Stimulated activated naive CD8-positive, alpha-beta T cell treated with anti-CD3 and anti-CD28 coated beads, Interleukin-15, Interleukin-2, amounts not matched to agents 100 ng/mL and 50 ng/mL, for 24 hours (primary cell): ENCODE results near the gene ZSCAN1.
"Not testable (repeated sequence)": the region's sequence is repeated elsewhere in the genome, so short reads cannot be mapped to it uniquely, and the experiment has no call there.

Source experiments
- H3K27ac Mint-ChIP-seq: one replicate; pipeline ENCODE4 v1.8.0; 2021; ENCODE audit warnings: mild to moderate bottlenecking, mixed read lengths
- H3K27me3 Mint-ChIP-seq: one replicate; pipeline ENCODE4 v1.8.0; 2021; ENCODE audit warnings: mixed read lengths
- H3K36me3 Mint-ChIP-seq: one replicate; pipeline ENCODE4 v1.8.0; 2021; ENCODE audit warnings: low read depth, mixed read lengths
- H3K4me1 Mint-ChIP-seq: one replicate; pipeline ENCODE4 v1.8.0; 2021; ENCODE audit warnings: low read depth, mixed read lengths
- H3K4me3 Mint-ChIP-seq: one replicate; pipeline ENCODE4 v1.8.0; 2021; ENCODE audit warnings: mild to moderate bottlenecking, mixed read lengths
- H3K9me3 Mint-ChIP-seq: one replicate; pipeline ENCODE4 v1.8.0; 2021; ENCODE audit warnings: mixed read lengths

ZSCAN1 gene

GRCh38 chr19:58033741-58034476, at the start of gene ZSCAN1:
TSS of gene ZSCAN1 (plus strand) at chr19:58034025. CDS start at chr19:58037837, 3,812 bp downstream.
- peaks cover 16% of the 10 kb centered on the region for H3K36me3 Mint-ChIP-seq
- H3K9me3 Mint-ChIP-seq, result peaks cover 25% of the 10 kb centered on the region
- peaks cover 4% of the 10 kb centered on the region for H3K4me1 Mint-ChIP-seq
- H3K27ac Mint-ChIP-seq, result no peak within 1 kb of the TSS
- H3K27me3 Mint-ChIP-seq, result peaks cover 29% of the 10 kb centered on the region
- H3K4me3 Mint-ChIP-seq, result no peak within 1 kb of the TSS

GRCh38 chr19:57992841-57993240, 41.0 kb upstream of the ZSCAN1 start:
- H3K9me3 Mint-ChIP-seq, result peaks cover 55% of the 10 kb centered on the region

GRCh38 chr19:58000677-58001076, 33.1 kb upstream of the ZSCAN1 start:
- no peak overlapping the region for H3K27ac Mint-ChIP-seq
- peak overlapping the region; percentile 86 for H3K4me3 Mint-ChIP-seq
- peaks cover 93% of the 10 kb centered on the region for H3K36me3 Mint-ChIP-seq
- H3K9me3 Mint-ChIP-seq, result peaks cover 45% of the 10 kb centered on the region
- peaks cover 35% of the 10 kb centered on the region for H3K4me1 Mint-ChIP-seq
- H3K27me3 Mint-ChIP-seq, result no peaks in the 10 kb centered on the region

More at GRCh38 chr19:57992841-57993240, 41.0 kb upstream of the ZSCAN1 start:
- Mint-ChIP-seq H3K4me1 (no peaks in the 10 kb centered on the region), H3K27ac (no peak overlapping the region), H3K27me3 (no peaks in the 10 kb centered on the region), H3K4me3 (no peak overlapping the region), H3K36me3 (peaks cover 86% of the 10 kb centered on the region)

- H3K27ac Mint-ChIP-seq, result peak overlapping the region; percentile 30
- peak overlapping the region; percentile 86 for H3K4me3 Mint-ChIP-seq
- no peaks in the 10 kb centered on the region for H3K27me3 Mint-ChIP-seq
- peaks cover 35% of the 10 kb centered on the region for H3K4me1 Mint-ChIP-seq
- peaks cover 42% of the 10 kb centered on the region for H3K9me3 Mint-ChIP-seq
- peaks cover 91% of the 10 kb centered on the region for H3K36me3 Mint-ChIP-seq
These were observed 31.9 kb upstream of the ZSCAN1 start for GRCh38 chr19:58001895-58002369.

GRCh38 chr19:58002384-58003173, 31.2 kb upstream of the ZSCAN1 start, which contains the start of gene ZNF606:
TSS of gene ZNF606 (minus strand) at chr19:58002820. CDS start at chr19:58001319, 1,501 bp downstream.
- Mint-ChIP-seq H3K9me3 (peaks cover 41% of the 10 kb centered on the region), H3K36me3 (peaks cover 91% of the 10 kb centered on the region), H3K4me1 (peaks cover 35% of the 10 kb centered on the region), H3K27ac (peak within 1 kb of the TSS; percentile 87), H3K4me3 (peak within 1 kb of the TSS; percentile 86), H3K27me3 (no peaks in the 10 kb centered on the region)

- Mint-ChIP-seq H3K27me3 (no peaks in the 10 kb centered on the region), H3K36me3 (peaks cover 90% of the 10 kb centered on the region), H3K9me3 (peaks cover 44% of the 10 kb centered on the region), H3K27ac (peak overlapping the region; percentile 87), H3K4me3 (peak overlapping the region; percentile 86), H3K4me1 (peaks cover 35% of the 10 kb centered on the region)
These were observed 30.5 kb upstream of the ZSCAN1 start for GRCh38 chr19:58003174-58003828.

GRCh38 chr19:58007285-58007684, 26.5 kb upstream of the ZSCAN1 start:
- peaks cover 68% of the 10 kb centered on the region for H3K36me3 Mint-ChIP-seq
- peaks cover 3% of the 10 kb centered on the region for H3K27me3 Mint-ChIP-seq
- H3K4me3 Mint-ChIP-seq, result no peak overlapping the region
- peaks cover 46% of the 10 kb centered on the region for H3K9me3 Mint-ChIP-seq
- H3K4me1 Mint-ChIP-seq, result peaks cover 18% of the 10 kb centered on the region
- H3K27ac Mint-ChIP-seq, result no peak overlapping the region

- H3K27me3 Mint-ChIP-seq, H3K4me1 Mint-ChIP-seq, H3K27ac Mint-ChIP-seq: not testable (repeated sequence)
- H3K9me3 Mint-ChIP-seq, result peaks cover 54% of the 10 kb centered on the region
- peaks cover 65% of the 10 kb centered on the region for H3K36me3 Mint-ChIP-seq
- H3K4me3 Mint-ChIP-seq, result peak overlapping the region; percentile 43
These were observed 24.9 kb upstream of the ZSCAN1 start for GRCh38 chr19:58008877-58009276.

- H3K4me3 Mint-ChIP-seq, result peak overlapping the region; percentile 43
- H3K36me3 Mint-ChIP-seq, result peaks cover 61% of the 10 kb centered on the region
- H3K27ac Mint-ChIP-seq, result no peak overlapping the region
- peaks cover 3% of the 10 kb centered on the region for H3K27me3 Mint-ChIP-seq
- peaks cover 4% of the 10 kb centered on the region for H3K4me1 Mint-ChIP-seq
- H3K9me3 Mint-ChIP-seq, result peaks cover 50% of the 10 kb centered on the region
These were observed 24.5 kb upstream of the ZSCAN1 start for GRCh38 chr19:58009301-58009665.

GRCh38 chr19:58009666-58010301, 24.0 kb upstream of the ZSCAN1 start:
- Mint-ChIP-seq H3K36me3 (peaks cover 56% of the 10 kb centered on the region), H3K27ac (no peak overlapping the region), H3K9me3 (peaks cover 47% of the 10 kb centered on the region)

GRCh38 chr19:58010507-58010906, 23.3 kb upstream of the ZSCAN1 start:
- Mint-ChIP-seq H3K27ac (no peak overlapping the region), H3K4me3 (no peak overlapping the region)

More at GRCh38 chr19:58009666-58010301, 24.0 kb upstream of the ZSCAN1 start:
- Mint-ChIP-seq H3K4me1 (peaks cover under 1% of the 10 kb centered on the region), H3K4me3 (peak overlapping the region; percentile 69), H3K27me3 (peaks cover 4% of the 10 kb centered on the region)

GRCh38 chr19:58014141-58014540, 19.7 kb upstream of the ZSCAN1 start:
- Mint-ChIP-seq H3K4me1 (no peaks in the 10 kb centered on the region), H3K4me3 (no peak overlapping the region), H3K9me3 (peaks cover 27% of the 10 kb centered on the region)

More at GRCh38 chr19:58010507-58010906, 23.3 kb upstream of the ZSCAN1 start:
- Mint-ChIP-seq H3K27me3 (peaks cover 6% of the 10 kb centered on the region), H3K9me3 (peaks cover 44% of the 10 kb centered on the region), H3K4me1 (no peaks in the 10 kb centered on the region), H3K36me3 (peaks cover 49% of the 10 kb centered on the region)

GRCh38 chr19:58020129-58020528, 13.7 kb upstream of the ZSCAN1 start:
- Mint-ChIP-seq H3K4me1 (no peaks in the 10 kb centered on the region), H3K9me3 (peaks cover 11% of the 10 kb centered on the region), H3K36me3 (peaks cover 7% of the 10 kb centered on the region), H3K27ac (no peak overlapping the region), H3K27me3 (no peaks in the 10 kb centered on the region), H3K4me3 (no peak overlapping the region)

More at GRCh38 chr19:58014141-58014540, 19.7 kb upstream of the ZSCAN1 start:
- H3K27ac Mint-ChIP-seq, result no peak overlapping the region
- peaks cover 4% of the 10 kb centered on the region for H3K27me3 Mint-ChIP-seq
- H3K36me3 Mint-ChIP-seq, result peaks cover 19% of the 10 kb centered on the region

GRCh38 chr19:58021541-58022282, 12.1 kb upstream of the ZSCAN1 start:
- Mint-ChIP-seq H3K27ac (no peak overlapping the region), H3K27me3 (no peaks in the 10 kb centered on the region), H3K36me3 (peaks cover 7% of the 10 kb centered on the region), H3K9me3 (peaks cover 11% of the 10 kb centered on the region), H3K4me3 (no peak overlapping the region), H3K4me1 (no peaks in the 10 kb centered on the region)
